AG04450 (cell line): Measurements from ENCODE around the gene TNRC18. TPM values are rescaled to one million over a fixed set of nuclear protein-coding genes. Genes with fewer than 3 reads are reported as not detected.

Experiments
- CTCF ChIA-PET: fragments of 300-600, 350-600 bp; formaldehyde crosslinking; extraction: SDS; loops from one replicate; lab custom pipeline; 2022; ENCODE audit warnings: antibody characterized with exemption, inconsistent platforms; lab: Charles Lee
- POLR2A ChIA-PET: fragments of 350-600 bp; formaldehyde crosslinking; extraction: SDS; loops from one replicate; lab custom pipeline; 2021; ENCODE audit warnings: antibody characterized with exemption, inconsistent platforms; lab: Yijun Ruan, JAX
- DNase-seq: peaks from one replicate; pipeline ENCODE4 v3.0.0-alpha.2; 2011; ENCODE audit warnings: low read depth, low spot score
- H3K27ac ChIP-seq: one replicate; pipeline ENCODE4 v1.5.1; 2012; ENCODE audit warnings: low read depth, low read length, control low read depth
- H3K27me3 ChIP-seq: one replicate; pipeline ENCODE4 v1.6.0; 2012; ENCODE audit warnings: low read length; ENCODE audit not compliant: control insufficient read depth, insufficient read depth
- H3K4me3 ChIP-seq: 2 replicates; pipeline ENCODE4 v1.5.1; 2011; ENCODE audit warnings: mild to moderate bottlenecking, low read depth, low read length, control low read depth
- H3K9me3 ChIP-seq: 2 replicates; pipeline ENCODE4 v1.5.1; 2012; ENCODE audit warnings: low read length; ENCODE audit not compliant: control insufficient read depth, insufficient read depth
- polyA plus RNA-seq: library from polyadenylated mRNA; depleted of rRNA; stranded (reverse); fragments of >200 nt; gene quantifications from 2 replicates; pipeline ENCODE4 v1.2.3, GENCODE V29; 2011
- TF ChIP-seq, protein P1 (sequence below): IDR thresholded peaks from 2 replicates; pipeline ENCODE4 v1.5.1; 2011; ENCODE audit warnings: low read depth, low read length, control low read depth, inconsistent platforms

Gene TNRC18
- polyA plus RNA-seq, 1 experiment = 13.4 TPM

DNA sequence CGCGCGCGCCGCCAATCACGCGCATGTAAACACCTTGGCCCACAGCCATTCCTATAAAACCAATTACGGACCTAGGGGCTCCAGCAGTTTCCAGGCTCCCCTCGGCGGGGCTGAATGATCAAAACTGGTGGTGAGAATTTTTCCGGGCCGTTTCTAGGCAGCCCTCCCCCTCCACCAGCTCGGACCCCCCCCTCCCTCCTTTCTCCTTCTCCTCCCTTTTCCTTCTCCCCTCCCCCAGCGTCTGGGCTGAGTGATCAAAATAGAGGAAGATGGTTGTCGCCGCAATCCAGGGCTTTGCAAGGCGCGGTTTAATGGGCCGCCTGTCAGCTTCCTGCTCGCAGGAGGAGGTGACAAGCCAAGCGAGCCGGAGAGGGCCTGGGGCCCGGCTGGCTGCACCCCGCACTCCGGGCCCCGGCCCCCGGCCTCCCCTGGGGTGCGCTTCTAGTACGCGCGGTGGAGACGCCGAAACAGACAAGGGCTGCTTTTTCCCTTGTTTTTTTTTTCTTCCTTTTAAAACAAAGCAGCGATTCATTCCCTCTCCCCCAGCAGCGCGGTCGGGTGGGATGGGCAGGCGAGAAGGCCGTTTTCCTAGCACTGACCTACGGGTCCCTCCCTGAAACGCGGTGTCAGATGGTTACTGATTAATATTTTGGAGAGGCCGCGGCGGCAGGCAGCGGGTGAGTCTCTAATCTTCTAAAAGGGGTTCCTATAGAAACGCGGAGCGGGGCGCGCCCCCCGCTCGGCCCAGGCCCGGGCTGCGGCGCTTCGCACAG lies 528 bp upstream of the TNRC18 start:
- CTCF ChIA-PET = no interaction called here
- DNase-seq = peak; percentile 98
- TF ChIP-seq, protein P1, sequence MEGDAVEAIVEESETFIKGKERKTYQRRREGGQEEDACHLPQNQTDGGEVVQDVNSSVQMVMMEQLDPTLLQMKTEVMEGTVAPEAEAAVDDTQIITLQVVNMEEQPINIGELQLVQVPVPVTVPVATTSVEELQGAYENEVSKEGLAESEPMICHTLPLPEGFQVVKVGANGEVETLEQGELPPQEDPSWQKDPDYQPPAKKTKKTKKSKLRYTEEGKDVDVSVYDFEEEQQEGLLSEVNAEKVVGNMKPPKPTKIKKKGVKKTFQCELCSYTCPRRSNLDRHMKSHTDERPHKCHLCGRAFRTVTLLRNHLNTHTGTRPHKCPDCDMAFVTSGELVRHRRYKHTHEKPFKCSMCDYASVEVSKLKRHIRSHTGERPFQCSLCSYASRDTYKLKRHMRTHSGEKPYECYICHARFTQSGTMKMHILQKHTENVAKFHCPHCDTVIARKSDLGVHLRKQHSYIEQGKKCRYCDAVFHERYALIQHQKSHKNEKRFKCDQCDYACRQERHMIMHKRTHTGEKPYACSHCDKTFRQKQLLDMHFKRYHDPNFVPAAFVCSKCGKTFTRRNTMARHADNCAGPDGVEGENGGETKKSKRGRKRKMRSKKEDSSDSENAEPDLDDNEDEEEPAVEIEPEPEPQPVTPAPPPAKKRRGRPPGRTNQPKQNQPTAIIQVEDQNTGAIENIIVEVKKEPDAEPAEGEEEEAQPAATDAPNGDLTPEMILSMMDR = no peak
- Histone ChIP-seq H3K4me3 (peak overlapping the region; percentile 86), H3K27ac (peak overlapping the region; percentile 97), H3K9me3 (peaks cover 3% of the 10 kb centered on the region; the same call in 1 of the 2 replicates), H3K27me3 (no peaks in the 10 kb centered on the region)
- POLR2A ChIA-PET = interaction anchor here (0.6 to 1.7 kb wide), 3 partner anchors 34 to 269 kb away, joined by 3 to 5 read pairs (median 4); no protein-coding TSS in a partner anchor

DNA sequence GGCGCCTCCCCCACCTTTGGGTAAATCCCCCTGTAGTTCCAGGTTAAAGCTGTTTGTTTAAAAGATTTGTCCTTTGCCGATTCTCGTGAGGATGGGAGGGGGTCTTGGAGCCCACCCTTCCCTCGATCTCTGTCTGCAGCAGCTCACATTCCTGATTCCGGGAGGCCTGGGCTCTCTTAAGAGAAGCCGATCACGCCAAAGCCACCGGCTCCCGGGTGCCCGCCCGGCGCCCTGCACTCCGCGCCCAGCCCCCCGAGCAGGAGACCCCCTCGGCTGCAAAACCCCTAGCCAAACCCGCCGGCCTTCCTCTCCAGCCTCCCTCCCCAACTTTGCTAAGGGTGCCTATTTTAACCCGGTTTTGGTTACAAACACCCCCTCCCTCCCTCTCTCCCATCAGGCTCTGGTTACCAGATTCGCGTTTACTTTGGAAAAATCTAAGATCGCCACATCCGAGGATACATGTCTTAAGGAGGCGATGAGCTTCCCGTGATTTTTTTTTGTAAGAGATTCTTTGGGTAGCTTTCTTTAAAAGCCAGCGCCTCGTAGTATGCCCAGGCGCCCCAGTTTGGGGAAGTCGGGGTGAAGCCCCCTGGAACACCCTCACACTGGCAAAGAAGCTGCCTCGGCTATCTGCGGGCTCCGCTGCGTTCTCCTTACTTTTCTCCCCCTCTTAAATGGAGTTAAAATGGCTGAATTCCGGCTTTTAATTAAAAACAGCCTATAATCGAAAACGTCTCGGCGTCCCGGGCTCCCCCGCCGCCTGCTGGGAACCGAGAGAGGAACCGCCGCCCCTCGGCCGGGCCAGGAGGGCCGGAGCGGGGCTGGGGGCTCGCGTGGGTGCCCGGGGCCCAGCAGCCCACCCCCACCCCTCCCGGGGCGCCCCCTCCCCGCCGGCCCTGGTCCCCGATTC lies 983 bp downstream of the TNRC18 start:
- no peaks in the 10 kb centered on the region for H3K27me3 ChIP-seq
- peak overlapping the region; percentile 96 for H3K27ac ChIP-seq
- CTCF ChIA-PET = interaction anchor here (0.8 kb wide), 1 partner anchor 72 kb away, joined by 5 read pairs; no protein-coding TSS in a partner anchor
- DNase-seq = no peak
- POLR2A ChIA-PET = interaction anchor here (0.7 to 1.7 kb wide), 7 partner anchors 9 to 271 kb away, joined by 3 to 10 read pairs (median 5); no protein-coding TSS in a partner anchor
- peak overlapping the region; percentile 85 for H3K4me3 ChIP-seq
- peaks cover 3% of the 10 kb centered on the region; the same call in 1 of the 2 replicates for H3K9me3 ChIP-seq
- TF ChIP-seq, protein P1 = 0 out of 2 replicates have a peak, but pooled peaks have one; percentile 2

DNA sequence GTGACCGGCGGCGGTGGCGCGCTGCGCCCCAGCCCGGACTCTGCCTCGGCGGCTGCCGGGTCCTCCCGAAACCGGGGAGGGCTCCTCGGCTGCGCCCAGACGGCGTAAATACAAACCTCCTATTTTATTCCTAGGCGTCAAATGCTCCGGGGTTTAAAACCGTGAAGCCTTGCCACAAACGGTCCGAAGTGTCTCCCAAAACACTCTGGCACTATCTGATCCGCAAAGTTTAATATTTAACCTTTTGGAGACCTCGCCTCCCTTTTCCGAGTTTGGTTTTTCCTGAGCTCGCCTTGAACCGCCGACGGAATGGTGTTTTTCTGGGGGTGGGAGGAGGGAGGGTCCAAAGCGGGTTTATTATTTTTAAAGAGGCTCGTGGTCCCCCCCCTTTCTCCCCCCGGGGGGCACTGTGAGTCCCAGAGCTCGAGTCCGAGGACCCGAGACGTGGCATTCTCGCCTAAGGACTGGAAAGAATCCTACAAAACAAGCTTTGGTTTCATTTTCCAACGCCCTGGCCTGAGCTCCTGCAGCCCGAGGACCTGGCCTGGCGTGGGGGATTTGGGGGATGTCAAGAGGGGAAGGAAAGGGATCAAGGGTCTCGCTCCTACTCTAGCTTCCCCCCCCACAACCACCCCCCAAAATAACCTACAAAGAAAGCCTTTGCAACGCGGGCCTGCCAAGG lies 1.8 kb downstream of the TNRC18 start:
- TF ChIP-seq, protein P1 = no peak

DNA sequence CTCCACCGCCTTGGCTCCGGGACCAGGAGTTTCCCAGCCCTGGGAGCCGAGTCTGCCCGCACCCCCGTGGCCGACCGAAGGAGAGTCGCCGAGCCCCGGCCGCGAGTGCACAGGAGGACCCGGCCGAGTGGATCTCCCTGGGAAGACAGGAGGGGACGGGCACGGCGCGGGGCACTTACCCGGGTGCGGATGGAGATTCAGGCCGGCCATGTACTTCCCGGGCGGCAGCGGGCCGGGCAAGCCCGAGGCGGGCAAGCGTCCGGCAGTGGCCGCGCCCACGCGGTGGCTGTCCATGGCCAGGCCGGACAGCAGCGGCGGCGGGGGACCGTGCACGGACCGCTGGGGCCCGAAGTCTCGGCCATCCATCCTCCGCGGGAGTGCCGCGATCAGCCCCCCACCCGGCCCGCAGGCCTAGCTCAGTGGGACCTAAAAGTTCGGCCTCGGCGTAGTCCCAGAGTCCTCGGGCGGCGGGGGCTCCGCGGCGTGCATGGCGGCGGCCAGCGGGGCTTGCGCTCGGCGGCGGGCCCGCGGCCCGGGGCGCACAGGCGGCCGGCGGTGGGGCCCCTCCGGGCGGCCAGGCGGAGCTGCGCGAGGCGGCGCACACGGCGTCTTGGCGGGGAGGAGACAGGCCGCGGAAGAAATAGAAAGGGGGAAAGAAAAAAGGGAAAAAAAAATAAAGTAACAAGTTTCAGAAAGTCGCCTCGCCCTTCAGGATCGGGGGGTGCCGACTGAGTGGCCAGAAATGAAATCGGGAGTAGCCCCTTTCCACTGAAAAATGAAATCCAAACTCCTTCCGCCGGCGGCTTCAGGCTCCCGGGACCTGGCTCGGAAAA lies 2.5 kb downstream of the TNRC18 start:
- H3K4me3 ChIP-seq = peak overlapping the region; percentile 85
- no peak for DNase-seq
- peaks cover 3% of the 10 kb centered on the region; the same call in 1 of the 2 replicates for H3K9me3 ChIP-seq
- peak overlapping the region; percentile 96 for H3K27ac ChIP-seq
- ChIA-PET POLR2A (interaction anchor here (0.5 to 1.1 kb wide), 4 partner anchors 10 to 273 kb away, joined by 4 to 5 read pairs (median 4); no protein-coding TSS in a partner anchor), CTCF (no interaction called here)
- H3K27me3 ChIP-seq = no peaks in the 10 kb centered on the region
- TF ChIP-seq, protein P1 = no peak

More for the DNA sequence above, 1.8 kb downstream of the TNRC18 start:
- ChIA-PET CTCF (interaction anchor here (0.8 kb wide), 1 partner anchor 73 kb away, joined by 5 read pairs; no protein-coding TSS in a partner anchor), POLR2A (interaction anchor here (0.5 to 1.1 kb wide), 7 partner anchors 9 to 272 kb away, joined by 3 to 10 read pairs (median 4); no protein-coding TSS in a partner anchor)
- Histone ChIP-seq H3K27ac (peak overlapping the region; percentile 96), H3K4me3 (peak overlapping the region; percentile 85), H3K9me3 (peaks cover 3% of the 10 kb centered on the region; the same call in 1 of the 2 replicates), H3K27me3 (no peaks in the 10 kb centered on the region)
- DNase-seq = no peak
